ELR (cell line): ENCODE results near the gene DOK4.

Source experiments
- DNase-seq: peaks from one replicate; pipeline ENCODE4 v3.0.0-alpha.2; 2015; ENCODE audit warnings: low read depth

The DOK4 gene

DNA sequence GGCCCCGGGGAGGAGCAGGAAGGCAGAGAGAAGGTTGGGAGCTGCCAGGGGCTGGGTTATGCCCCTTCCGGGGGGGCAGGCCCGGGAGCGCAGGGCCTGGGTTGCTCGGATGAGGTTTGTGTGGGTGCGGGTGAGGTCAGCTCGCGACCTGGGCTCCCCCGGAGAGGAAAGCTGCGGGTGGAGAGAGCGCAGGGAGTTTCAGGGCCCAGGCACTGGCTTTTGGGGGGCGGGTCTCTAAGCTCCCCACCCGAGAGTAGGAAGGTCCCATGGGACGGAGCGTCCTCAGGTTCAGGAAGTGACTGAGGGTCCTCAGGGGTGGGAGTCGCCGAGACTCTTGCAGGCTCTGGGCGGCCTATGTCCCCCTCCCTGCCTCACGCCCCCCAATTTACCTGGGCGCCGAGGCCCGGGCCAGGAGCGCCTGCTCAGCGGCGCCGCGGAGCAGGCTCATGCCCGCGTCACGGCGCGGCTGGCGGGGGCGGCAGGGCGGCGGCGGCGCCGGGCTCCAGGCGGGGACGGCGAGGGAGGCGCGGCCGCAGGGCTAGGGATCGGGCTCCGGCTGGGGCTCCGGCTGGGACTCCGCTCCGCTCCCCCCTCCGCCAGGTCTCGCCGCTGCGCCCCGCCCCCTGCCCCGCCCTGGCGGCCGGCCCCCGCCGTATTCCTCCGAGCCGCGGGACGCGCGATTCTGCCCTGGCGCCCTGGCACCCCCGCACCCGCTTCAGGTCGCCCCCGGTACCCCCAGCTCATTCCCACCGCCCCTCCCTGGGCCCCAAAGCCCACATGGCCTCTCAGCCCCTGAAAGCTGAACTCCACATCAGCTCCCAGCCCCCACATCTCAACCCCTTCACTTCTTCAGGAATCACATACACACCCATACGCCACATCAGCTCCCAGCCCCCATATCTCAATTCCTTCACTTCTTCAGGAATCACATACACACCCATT, at the start of gene DOK4:
Gene DOK4, minus strand, starts transcription at position 578 of the 942 bp plus-strand sequence. CDS start 6,986 bp downstream, outside the sequence.
- peak; percentile 86 for DNase-seq

DNA sequence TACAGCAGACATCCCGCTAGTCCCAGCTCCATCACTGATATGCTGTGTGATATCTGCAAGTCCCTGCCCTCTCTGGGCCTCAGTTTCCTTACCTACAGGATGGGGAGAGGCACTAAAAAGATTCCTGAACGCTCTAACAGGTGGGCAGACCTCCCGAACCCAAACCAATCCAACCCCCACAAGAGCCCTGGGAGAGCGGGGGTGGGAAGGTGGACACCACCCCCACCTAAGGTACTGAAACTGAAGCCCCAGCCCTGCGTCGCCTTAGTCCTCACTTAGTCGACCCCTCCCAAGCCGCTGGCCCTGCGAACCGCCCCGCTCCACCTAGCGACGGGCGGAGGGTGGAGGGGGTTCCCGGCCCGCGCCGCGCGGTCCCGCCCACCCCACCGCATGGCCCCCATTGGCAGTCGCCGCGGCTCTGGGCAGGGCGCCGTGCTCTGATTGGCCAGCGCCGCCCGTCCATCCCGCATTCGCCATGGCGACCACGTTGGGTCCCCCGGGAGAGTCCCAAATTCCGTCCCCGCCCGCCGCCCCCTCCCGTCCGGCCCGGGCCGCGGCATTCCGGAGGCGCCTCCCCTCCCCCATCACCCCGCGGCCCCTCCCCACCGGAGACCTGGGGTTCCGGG, 49.5 kb upstream of the DOK4 start:
- DNase-seq: peak; percentile 88

DNA sequence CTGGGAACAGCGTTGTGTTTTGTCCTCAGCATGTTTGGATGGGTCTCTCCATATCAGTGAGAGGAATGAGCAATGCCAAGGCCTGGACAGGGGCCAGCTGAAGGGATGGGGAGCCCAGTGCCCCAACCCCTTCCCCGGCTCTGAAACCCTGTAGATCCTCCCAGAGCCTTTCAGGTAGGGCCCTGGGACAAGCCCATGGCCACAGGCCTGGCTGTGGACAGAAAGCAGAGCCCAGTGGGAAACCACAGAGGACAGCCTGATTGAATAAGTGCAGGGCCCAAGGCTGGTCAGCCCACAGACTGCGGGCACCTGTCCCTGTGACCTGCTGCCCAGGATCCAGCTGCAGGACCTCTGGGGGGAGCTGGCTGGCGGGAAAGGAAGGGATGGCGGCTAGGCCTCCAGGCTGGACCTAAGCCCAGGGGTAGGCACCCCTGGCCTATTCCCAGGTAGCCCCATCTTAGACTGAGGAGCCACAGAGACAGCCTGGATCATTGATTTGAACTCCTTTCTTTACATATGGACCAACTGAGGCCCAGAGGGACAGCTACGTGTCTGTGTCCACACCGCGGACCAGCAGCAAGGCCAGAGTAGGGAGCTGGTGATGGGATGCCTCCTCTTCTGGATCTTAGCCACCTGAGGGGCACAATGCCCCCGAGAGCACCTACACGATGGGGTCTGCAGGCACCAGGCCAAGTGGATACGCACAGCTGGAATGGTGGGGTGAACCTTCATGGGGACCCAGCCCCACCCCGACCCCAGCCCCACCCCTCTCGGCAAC, 48.8 kb upstream of the DOK4 start:
- no peak for DNase-seq

DNA sequence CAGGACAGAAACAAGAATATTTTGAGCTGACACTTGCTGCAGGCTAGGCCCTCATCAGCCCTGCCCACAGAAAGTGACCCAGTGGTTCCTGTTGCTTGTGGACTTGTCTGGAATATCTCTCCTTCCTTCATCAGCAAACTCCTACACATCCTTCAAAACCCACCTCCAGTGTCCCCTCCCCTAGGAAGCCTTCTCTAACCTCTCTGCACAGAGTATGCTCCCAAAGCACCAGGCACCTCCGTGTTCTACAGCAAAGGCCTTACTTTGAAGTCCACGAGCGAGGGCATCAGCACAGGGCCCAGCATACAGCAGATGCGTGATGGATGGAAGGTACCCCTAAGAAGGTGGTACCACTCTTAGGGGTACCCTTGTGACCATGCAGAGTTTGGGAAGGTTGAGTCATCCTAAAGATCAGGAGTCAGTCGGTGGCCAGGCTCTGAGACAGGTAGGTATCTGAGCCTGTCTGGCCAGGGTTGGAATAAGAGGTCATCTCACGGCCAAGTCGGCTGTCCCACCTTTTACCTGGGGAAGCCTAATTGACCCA, 48.1 kb upstream of the DOK4 start:
- no peak for DNase-seq

DNA sequence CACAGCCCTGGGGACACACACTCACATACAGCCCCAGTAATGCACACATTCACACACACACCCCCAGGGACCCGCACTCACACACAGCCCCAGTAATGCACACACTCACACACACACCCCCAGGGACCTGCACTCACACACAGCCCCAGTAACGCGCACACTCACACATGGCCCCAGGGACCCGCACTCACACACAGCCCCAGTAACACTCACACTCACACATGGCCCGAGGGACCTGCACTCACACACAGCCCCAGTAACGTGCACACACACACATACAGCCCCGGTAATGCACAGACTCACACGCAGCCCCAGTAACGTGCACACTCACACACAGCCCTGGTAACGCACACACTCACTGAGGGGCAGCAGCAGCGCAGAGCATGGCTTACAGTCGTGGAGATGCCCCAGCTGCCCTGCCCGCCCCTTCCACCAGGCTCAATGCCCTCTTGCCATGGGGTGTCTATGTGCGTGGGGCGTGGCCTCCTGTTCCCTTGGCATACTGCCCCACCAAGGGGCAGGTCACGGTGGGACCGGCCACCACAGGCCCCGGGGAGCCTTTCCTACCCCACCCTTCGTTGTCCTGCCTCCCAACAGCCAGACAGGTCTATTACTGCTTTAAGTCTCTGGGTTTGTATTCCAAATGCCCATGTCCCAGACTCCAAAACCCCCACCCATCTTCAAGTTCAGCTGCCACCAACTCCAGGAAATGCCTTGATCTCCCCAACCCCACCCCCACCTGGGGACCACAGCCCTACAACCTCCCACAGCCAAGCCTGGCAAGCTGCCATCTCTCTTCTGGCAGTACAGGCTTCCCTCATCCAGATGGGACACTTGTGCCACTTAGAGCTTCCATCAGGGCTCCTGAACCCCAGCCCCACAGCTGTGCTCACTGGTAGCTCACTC, 47.4 kb upstream of the DOK4 start:
- DNase-seq: no peak

DNA sequence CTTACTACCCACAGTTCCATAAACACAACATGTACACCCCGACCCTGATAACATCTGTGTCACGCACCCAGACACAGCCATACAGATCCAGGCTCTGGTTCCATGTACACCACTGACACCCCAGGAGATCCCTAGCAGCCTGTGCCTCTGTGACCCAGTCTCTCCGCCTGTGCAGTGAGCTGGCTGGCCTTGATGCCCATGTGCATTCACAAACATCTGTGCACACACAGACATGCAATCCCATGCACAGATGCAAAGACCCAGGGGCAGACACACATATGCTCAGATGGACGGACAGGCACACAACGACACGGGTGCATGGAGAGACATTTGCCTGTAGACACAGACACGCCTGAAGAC, 46.0 kb upstream of the DOK4 start:
- no peak for DNase-seq

DNA sequence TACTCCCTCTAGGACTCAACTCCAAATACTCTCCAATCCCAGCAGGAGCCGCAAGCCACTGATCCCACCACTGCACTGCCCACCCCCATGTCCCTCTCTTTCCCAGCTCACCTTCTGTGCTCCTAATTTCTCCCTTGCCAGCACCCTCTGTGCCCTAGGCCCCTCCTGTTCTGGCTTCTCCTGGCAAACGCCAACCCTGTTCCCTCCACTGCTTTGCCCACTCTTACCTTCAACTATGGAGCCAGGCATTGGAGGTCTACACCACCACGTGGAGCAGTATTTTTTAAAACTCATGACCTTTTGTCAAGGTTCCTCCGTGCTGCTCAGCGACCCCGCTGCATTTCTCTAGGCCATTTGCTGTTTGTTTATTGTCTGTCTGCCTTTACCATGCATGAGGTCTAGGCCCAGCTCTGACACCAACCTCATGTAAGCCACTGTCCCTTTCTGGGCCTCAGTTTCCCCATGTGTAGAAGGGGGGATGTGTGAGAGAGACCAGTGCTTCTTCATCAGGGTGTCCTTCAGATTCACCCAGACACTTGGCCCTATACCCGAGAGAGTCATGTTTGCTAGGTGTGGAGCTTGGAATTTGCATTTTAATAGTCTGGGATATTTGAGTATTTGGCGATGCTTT, 45.5 kb upstream of the DOK4 start:
- no peak for DNase-seq

DNA sequence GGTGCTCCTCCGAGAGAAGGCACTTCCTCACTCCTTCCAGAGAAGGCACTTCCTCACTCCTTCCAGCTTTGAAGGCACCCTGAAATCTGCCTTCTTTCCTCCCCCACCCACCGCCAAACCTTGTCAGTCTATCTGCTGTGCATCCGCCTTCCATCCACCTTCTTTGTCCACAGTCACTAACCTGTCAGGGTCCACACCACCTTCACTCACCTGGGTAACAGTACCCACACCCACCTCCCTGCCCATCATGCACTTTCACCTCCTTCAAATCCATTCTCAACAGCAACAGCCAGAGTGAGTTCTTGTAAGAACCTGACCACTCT, 44.9 kb upstream of the DOK4 start:
- DNase-seq: no peak

DNA sequence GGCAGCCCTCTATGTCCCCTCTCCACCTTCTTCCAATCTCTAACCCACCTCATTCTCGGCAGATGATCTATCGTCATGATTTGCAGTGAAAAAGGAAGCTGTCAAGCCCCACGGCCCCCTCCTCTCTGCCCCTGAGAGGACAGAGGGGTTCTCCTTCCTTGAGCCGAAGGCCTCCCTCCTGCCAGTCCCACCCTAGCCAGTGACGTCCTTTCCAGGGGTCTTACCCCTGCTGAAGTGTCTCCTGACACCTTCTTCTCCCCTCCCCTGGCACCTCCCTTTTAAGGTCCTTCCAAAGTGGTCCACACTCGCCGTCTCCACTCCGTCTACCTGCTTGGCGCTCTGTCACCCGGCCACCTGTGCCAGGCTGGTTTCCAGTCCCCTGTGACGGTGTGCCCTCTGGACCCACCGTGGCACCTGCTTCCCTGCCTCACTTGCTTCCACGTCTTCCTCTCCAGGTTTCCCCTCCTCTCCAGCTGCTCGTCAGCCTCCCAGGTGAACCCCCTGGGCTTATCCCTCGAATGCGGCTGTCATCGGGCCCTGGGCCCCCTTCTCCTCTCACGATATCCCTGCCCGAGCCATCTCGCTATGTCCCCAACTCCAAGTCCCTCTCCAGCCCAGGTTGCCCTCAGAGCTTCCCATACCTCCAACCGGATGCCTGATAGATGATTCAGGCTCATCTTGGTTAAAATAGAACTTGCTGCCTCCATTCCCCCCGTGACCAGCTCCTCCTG, 44.4 kb upstream of the DOK4 start:
- DNase-seq: peak; percentile 38

DNA sequence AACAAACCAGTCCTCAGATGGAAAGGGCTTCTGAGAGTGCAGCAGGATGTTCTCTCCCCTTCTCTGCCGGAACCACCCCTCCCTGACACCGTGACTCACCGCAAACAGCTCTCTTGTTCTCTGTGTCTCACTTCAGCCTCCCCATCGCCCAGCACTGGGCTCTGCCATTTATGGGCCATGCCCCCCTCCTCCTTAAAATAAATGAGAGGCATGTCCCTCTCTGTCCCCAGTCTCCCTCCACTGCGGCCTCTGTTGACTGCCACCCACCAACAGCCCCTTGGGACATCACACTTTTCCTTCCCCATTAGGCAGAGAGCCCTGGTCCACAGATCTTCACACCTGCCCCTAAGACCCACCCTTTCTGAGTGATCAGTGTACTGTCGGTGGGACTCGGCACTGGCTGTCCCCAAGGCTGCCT, 43.8 kb upstream of the DOK4 start:
- peak; percentile 83 for DNase-seq

DNA sequence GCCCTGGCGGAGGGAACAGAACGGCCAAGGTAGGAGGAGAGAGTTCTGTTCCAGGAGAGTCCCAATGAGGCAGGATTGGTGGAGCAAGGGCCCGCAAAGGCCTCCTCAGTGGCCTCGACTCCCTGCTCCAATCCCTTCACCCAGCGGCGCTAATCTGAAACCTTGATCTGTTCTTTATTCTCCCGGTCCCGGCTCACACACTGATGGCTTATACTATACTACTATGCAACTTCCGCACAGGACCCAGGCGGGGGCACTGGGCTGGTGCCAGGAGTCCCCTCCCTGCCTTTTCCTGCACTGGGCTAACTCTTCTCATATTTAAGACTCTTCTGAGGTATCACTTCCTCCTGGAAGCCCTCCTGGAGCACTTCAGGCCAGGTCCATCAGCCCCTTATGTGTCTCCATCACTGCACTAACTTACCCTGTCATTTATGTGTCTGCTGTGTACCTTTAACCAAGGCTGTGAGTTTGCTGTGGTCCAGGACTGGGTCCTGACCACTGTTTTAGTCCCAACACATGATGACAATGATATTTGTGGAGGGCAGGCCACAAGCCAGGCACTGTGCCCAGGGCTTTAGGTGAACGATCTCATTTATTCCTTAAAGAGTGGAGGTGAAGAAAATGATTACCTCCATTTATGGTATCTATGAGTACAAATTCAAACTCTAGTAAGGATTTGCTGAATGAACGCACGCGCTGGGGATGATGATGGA, 43.3 kb upstream of the DOK4 start:
- no peak for DNase-seq

DNA sequence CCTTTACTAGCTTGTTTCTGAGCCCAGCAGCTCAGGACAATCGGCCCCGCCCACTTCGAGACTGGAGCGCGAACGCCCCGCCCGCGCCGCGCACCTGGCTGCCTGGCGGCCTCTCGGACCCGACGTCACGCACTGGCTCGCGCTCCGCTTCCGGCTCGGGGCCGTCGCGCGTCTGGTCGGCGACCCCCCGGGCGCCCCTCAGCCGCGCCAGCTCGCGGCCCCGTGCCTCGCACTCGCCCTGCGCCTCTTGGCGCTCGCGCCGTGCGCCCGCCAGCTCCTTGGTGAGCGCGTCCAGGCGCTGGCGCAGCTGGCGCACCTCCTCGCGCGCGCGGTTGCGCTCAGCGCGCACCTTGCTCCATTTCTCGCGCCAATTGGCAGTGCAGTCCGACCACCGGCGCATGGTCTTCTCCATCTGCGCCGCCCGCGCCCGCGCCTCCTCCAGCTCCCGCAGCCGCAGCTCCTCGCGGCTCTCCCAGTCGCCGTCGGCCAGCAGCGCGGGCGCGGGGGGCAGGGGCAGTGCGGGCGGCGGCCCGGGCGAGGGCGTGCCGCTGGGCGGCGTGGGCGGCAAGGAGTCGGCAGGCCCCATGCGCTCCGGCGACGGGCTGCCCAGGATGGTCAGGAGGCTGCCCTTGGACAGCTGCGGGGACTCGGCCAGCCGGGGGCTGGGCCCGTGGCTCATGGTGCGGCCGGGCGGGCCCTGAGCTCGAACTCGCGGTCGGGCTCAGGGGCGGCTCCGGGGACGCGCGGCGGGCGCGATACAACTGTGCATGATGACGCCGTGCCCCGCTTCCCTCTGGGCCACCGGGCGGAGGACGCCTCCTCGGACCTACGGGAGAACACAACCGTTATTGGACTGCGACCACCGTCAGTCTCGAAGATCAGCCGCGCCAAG, 42.5 kb upstream of the DOK4 start:
- no peak for DNase-seq

DNA sequence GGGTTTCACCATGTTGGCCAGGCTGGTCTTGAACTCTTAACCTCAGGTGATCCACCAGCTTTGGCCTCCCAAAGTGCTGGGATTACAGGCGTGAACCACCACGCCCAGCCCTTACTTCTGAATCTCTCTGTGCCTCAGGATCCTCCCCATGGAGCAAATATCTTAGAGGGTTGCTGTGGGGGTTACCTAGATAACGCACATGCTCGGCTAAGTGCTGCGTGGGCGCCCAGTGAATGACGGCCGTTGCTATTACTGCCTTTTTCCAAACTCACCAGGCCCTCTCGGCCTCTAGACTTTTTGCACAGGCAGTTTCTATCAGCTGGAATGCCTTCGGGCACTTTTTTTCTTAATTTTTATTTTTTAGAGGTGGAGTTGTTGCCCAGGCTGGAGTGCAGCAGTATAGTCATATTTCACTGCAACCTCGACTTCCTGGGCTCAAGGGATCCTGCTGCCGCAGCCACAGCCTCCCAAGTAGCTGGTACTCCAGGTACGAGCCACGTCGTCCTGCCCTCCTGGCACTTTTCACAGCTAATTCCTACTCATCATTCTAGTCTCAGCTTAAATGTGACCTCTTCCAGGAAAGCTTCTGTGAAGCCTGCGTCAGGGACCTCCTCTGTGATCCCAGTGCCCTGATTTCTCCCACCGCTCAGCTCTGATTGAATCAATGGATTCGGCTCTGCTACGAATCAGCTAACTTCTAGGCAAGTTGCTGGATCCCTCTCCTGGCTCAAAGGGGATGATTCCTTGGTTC, 41.5 kb upstream of the DOK4 start:
- DNase-seq: no peak

DNA sequence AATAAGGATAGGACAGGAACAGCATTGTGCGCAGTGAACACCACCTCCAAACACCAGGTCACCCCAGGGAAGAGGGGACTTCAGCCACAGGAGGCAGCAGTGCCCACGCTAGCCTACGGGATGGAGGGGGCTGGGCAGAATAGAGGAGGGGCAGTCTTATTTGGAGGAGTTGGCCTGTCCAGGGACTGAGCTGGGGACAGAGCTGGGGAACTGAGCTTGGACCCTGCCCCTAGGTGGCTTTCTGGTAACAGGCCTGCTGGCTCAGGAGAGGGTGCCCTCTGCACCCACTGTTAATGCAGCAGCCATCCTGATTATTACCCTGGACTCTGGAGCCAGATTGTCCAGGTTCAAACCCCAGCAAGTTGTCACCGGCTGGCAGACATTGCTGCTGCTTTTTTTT, 40.7 kb upstream of the DOK4 start:
- DNase-seq: no peak

DNA sequence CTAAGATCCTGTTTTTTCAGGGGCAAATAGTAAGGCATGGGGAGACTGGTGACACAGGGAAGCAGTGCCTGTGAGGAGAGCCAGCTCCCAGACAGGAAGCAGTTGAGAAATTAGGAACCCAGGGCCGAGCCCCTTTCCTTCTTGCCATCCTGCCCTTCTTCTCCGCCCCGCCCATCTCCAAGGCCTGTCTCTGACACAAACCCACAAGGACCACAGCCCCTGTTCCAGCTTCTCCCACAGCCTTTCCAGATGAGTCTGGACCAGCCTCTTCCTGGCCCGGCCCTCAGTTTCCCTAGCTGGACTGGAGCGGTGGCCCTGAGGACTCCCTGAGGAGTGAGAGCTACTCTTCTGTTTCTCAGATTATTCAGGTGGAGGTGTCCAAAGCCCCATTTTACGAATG, 40.2 kb upstream of the DOK4 start:
- DNase-seq: no peak

DNA sequence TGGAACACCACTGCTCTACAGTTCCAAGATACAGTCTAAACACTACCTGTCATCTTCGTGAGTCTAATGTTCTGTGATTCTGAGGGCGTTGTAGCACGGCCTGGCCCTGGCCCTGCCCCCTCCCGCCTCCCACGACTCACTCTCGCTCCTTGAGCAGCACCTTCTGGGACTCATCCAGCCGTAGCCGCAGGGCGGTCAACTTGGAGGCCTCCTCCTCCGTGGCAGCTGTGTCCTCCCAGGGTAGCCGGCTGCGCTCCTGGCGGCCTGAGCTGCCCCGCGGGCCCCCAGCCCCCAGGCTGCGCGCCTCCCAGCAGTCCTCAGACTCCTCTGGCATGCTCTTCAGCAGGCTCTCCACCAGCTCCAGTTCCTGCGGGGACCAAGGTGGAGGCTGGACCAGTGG, 39.5 kb upstream of the DOK4 start:
- no peak for DNase-seq

DNA sequence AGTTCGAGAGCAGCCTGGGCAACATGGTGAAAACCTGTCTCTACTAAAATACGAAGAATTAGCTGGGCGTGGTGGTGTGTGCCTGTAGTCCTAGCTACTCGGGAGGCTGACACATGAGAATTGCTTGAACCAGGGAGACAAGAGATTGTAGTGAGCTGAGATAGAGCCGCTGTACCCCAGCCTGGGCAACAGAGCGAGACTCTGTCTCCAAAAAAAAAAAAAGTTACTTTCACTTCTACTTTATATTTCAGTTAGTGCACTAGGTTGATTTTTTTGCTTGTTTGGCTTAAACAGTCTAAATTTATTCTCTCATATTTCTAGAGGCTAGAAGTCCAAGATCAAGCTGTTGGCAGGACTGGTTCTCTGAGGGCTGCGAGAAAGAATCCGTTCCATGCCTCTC, 36.7 kb upstream of the DOK4 start:
- no peak for DNase-seq

DNA sequence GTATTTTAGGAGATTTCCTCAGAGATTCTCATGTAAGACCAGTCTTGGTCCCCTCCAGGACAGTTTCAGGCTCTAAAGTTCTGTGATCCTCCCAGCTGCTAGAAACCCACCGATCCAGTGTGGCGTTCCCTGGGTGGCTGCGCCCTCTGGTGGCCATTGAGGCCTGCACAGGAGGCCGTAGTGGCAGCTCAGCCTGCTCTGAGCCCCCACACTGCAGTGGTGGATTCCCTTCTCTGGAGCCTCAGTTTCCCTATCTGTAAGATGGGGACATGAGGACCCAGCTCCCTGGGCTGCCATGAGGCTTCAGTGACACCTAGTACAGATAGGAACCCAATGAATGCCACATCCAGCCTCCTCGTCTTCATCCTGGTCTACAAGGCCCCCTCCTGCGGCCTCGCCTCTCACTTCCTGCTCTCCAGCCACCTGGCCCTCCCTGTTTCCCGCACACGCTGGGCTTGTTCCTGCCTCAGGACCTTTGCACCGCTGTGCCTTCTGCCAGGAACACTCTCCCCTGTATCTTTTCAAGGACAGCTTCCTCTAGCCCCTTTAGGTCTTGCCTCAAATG, 33.6 kb upstream of the DOK4 start:
- DNase-seq: peak; percentile 77
